Activated naive CD4-positive, alpha-beta T cell treated with anti-CD3 and anti-CD28 coated beads, Interleukin-2, amount 50 U/mL, for 24 hours (primary cell): Measurements from ENCODE around the gene RHOBTB3.

Experiments used
- H3K27ac Mint-ChIP-seq: one replicate; pipeline ENCODE4 v1.8.0; 2021; ENCODE audit warnings: mild to moderate bottlenecking, mixed read lengths
- H3K27me3 Mint-ChIP-seq: one replicate; pipeline ENCODE4 v1.8.0; 2021; ENCODE audit warnings: mixed read lengths
- H3K36me3 Mint-ChIP-seq: one replicate; pipeline ENCODE4 v1.8.0; 2021; ENCODE audit warnings: mixed read lengths
- H3K4me1 Mint-ChIP-seq: one replicate; pipeline ENCODE4 v1.8.0; 2021; ENCODE audit warnings: mixed read lengths
- H3K4me3 Mint-ChIP-seq: one replicate; pipeline ENCODE4 v1.8.0; 2021; ENCODE audit warnings: mild to moderate bottlenecking, mixed read lengths
- H3K9me3 Mint-ChIP-seq: one replicate; pipeline ENCODE4 v1.8.0; 2021; ENCODE audit warnings: mixed read lengths

Gene RHOBTB3

GRCh38 chr5:95770830-95771708 is 39.9 kb downstream of the RHOBTB3 start:
- no peaks in the 10 kb centered on the region for H3K27me3 Mint-ChIP-seq
- H3K4me3 Mint-ChIP-seq: no peak overlapping the region
- H3K4me1 Mint-ChIP-seq: no peaks in the 10 kb centered on the region
- H3K36me3 Mint-ChIP-seq: peaks cover 3% of the 10 kb centered on the region
- H3K27ac Mint-ChIP-seq: no peak overlapping the region
- H3K9me3 Mint-ChIP-seq: no peaks in the 10 kb centered on the region

DNA sequence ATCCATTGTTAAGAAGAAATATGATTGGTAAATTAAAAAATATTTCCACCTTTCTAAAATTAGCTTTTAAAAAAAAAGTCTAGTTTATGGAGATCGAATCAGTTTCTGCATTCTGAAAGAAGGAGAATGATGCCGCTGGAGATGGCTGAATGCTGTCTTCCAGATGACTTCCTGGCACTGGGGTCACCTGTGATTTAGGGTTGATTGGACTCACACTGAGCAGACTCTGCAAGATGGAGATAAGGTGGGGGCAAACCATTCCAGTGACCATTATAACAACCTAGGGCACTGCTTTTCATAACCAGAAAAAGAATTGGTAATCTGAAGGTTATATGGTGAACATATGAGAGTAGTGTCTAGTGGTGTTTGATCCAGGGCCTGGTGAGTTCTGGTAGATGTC is 40.8 kb downstream of the RHOBTB3 start:
- Mint-ChIP-seq H3K27ac (no peak overlapping the region), H3K4me3 (no peak overlapping the region), H3K9me3 (no peaks in the 10 kb centered on the region), H3K27me3 (no peaks in the 10 kb centered on the region), H3K4me1 (no peaks in the 10 kb centered on the region), H3K36me3 (peaks cover 3% of the 10 kb centered on the region)

DNA sequence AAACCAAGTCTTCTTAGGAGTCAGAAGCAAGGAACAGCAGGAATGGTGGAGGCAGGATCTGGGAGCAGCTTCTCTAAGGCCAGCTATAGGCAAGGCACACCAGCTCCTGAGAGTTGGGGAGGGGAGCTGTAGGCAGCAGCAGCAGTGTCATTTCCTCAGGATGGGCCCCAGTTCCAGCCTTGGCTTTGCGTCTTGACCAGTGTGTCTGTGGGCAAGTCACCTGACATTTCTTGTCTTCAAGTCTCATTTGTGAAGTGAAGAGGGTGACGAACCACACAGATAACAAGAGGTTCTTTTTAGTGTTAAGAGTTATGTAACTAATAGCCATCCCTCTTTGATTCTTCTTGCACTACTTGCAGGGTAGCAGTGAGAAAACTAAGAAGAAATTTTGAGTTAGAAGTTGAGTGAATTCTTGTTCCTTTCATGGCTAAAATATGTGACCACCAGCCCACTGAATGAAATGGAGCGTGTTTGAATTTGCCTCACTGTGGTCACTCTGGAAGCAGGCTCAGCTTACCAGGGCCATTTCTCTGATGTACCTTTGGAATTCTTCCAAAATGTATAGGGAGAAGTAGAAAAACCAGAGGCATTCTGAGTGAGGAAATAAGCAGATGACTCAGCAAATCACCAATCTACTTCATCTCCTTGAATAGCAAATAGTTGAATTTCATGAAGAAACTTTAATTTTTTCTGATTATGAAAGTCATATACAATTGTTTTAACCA is 42.4 kb downstream of the RHOBTB3 start:
- no peak overlapping the region for H3K27ac Mint-ChIP-seq
- H3K27me3 Mint-ChIP-seq: no peaks in the 10 kb centered on the region
- no peak overlapping the region for H3K4me3 Mint-ChIP-seq
- H3K9me3 Mint-ChIP-seq: no peaks in the 10 kb centered on the region
- H3K4me1 Mint-ChIP-seq: no peaks in the 10 kb centered on the region
- H3K36me3 Mint-ChIP-seq: peaks cover 3% of the 10 kb centered on the region

DNA sequence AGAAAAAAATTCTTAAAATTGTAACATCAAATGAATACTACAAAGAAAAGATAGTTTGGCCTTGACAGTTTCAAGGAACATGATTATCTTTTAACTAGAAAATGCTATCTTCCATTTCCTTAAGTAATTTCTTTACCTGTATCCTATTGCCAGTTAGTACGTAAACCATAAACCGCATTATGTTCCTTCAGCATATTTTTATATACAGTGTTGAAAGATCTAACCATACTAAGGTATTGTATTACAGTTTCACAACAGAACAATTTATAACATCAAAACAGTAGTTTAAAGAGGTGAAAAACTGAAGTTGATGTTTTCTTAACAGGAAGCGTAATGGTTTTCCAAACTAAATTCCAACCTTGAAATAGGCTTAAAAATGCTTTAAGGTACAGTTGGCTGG is 46.3 kb downstream of the RHOBTB3 start:
- Mint-ChIP-seq H3K4me1 (peaks cover 8% of the 10 kb centered on the region), H3K4me3 (no peak overlapping the region), H3K9me3 (no peaks in the 10 kb centered on the region), H3K27ac (no peak overlapping the region), H3K36me3 (no peaks in the 10 kb centered on the region), H3K27me3 (no peaks in the 10 kb centered on the region)

DNA sequence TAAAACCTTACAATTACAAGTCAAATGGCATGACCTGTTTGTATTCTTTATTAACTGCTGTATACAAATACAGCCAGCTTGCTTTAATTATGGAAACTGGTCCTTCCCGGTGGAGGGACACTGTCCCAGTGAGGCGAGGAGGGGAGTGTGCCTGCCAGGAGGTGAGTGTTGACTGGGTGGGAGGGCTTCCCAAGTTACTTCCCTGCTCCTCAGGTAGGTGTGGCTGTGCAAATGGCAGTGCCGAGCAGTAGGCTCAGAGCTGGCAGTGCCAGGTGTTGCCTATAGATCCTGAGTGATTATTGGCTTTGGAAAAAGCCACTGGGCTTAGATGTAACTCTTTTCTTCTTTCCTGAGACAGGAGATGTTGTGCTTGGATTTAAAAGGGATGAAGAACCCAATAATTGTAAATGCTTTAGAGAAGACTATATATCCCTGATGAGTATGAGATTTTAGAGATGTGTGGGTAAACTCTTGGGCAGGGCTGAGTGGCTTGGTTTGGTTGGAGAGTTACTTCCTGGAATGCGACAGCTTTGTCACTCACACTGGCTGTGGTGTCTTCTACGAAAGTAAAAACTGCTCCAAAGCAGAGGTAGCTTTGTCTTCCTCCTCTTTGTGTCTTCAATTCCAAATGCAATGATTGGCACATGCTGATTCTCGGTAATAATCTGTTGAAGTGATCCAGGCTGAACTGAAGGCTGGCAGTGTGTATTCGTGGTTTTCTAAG is 47.7 kb downstream of the RHOBTB3 start:
- Mint-ChIP-seq H3K9me3 (no peaks in the 10 kb centered on the region), H3K4me1 (peaks cover 8% of the 10 kb centered on the region), H3K27me3 (no peaks in the 10 kb centered on the region), H3K27ac (no peak overlapping the region), H3K36me3 (no peaks in the 10 kb centered on the region), H3K4me3 (no peak overlapping the region)

GRCh38 chr5:95779611-95780010 is 48.5 kb downstream of the RHOBTB3 start:
- Mint-ChIP-seq H3K27ac (no peak overlapping the region), H3K27me3 (no peaks in the 10 kb centered on the region), H3K9me3 (no peaks in the 10 kb centered on the region), H3K4me3 (no peak overlapping the region), H3K36me3 (no peaks in the 10 kb centered on the region), H3K4me1 (peaks cover 8% of the 10 kb centered on the region)

DNA sequence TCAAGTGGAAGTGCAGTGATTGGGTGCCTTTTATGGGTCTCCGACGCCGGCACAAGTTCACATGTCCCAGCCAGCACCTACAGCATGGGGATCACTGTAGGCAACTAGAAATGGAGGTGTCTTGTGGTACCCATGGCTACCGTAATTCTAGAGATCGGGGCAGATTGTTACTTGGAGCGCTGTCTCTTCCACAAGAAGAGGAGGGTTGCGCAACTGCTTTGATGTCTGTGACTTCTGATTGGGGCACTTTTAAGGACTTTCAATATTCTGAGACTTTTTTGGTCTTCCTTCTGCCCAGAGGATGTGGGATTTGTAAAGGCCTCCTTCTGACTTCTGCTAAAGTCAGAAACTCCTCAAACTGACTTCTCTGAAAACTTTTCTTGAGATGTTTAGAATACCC is 49.5 kb downstream of the RHOBTB3 start:
- Mint-ChIP-seq H3K4me1 (peaks cover 8% of the 10 kb centered on the region), H3K4me3 (no peak overlapping the region), H3K27ac (peak overlapping the region; percentile 17), H3K9me3 (no peaks in the 10 kb centered on the region), H3K27me3 (no peaks in the 10 kb centered on the region), H3K36me3 (no peaks in the 10 kb centered on the region)

- no peaks in the 10 kb centered on the region for H3K36me3 Mint-ChIP-seq
- H3K4me1 Mint-ChIP-seq: peaks cover 8% of the 10 kb centered on the region
- H3K4me3 Mint-ChIP-seq: peak overlapping the region; percentile 75
- no peaks in the 10 kb centered on the region for H3K9me3 Mint-ChIP-seq
- peak overlapping the region; percentile 13 for H3K27ac Mint-ChIP-seq
- H3K27me3 Mint-ChIP-seq: no peaks in the 10 kb centered on the region
Measured at GRCh38 chr5:95781101-95781583, 50.0 kb downstream of the RHOBTB3 start.

DNA sequence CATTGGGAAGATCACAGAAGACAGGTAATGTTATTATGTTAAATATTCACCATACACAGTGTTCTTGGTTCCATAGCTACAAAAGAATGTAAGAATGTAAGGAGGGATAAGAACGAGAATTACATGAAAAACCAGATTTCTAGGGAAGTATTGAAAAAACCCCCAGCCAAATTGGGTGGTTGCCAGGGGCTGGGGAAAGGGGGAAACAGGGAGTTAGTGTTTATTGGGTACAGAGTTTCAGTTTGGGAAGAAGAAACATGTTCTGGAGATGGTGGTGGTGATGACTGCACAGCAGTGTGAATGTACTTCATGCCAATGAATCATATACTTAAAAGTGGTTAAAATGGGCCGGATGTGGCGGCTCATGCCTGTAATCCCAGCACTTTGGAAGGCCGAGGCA is 51.0 kb downstream of the RHOBTB3 start:
- H3K36me3 Mint-ChIP-seq: no peaks in the 10 kb centered on the region

DNA sequence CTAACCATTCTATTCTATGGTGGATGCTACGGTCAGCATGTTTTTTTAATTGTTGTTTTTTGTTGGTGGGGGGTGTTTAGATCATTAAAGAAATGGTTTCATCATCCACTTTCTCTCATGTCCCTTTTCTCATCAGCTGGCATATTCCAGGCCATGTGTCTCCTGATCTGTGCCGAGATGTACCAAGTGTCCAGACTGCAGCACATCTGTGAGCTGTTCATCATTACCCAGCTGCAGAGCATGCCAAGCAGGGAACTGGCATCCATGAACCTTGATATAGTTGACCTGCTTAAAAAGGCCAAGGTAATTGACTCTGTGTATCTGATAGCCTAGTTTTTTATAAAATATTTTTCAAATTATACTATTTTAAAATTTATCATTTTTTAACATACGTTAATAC is 52.5 kb downstream of the RHOBTB3 start:
- H3K4me3 Mint-ChIP-seq: no peak overlapping the region
- H3K9me3 Mint-ChIP-seq: no peaks in the 10 kb centered on the region
- no peaks in the 10 kb centered on the region for H3K36me3 Mint-ChIP-seq
- H3K27me3 Mint-ChIP-seq: no peaks in the 10 kb centered on the region
- H3K4me1 Mint-ChIP-seq: peaks cover 8% of the 10 kb centered on the region
- no peak overlapping the region for H3K27ac Mint-ChIP-seq

More for the DNA sequence above, 51.0 kb downstream of the RHOBTB3 start:
- no peaks in the 10 kb centered on the region for H3K27me3 Mint-ChIP-seq
- peaks cover 8% of the 10 kb centered on the region for H3K4me1 Mint-ChIP-seq
- H3K9me3 Mint-ChIP-seq: no peaks in the 10 kb centered on the region
- no peak overlapping the region for H3K27ac Mint-ChIP-seq
- no peak overlapping the region for H3K4me3 Mint-ChIP-seq

GRCh38 chr5:95784514-95785302 is 53.6 kb downstream of the RHOBTB3 start:
- Mint-ChIP-seq H3K27ac (no peak overlapping the region), H3K36me3 (no peaks in the 10 kb centered on the region), H3K9me3 (no peaks in the 10 kb centered on the region), H3K27me3 (no peaks in the 10 kb centered on the region), H3K4me1 (peaks cover 11% of the 10 kb centered on the region), H3K4me3 (no peak overlapping the region)

GRCh38 chr5:95786821-95787418 is 55.8 kb downstream of the RHOBTB3 start:
- peaks cover 3% of the 10 kb centered on the region for H3K4me1 Mint-ChIP-seq
- H3K9me3 Mint-ChIP-seq: no peaks in the 10 kb centered on the region
- H3K27ac Mint-ChIP-seq: no peak overlapping the region
- H3K36me3 Mint-ChIP-seq: no peaks in the 10 kb centered on the region
- no peak overlapping the region for H3K4me3 Mint-ChIP-seq
- H3K27me3 Mint-ChIP-seq: no peaks in the 10 kb centered on the region

DNA sequence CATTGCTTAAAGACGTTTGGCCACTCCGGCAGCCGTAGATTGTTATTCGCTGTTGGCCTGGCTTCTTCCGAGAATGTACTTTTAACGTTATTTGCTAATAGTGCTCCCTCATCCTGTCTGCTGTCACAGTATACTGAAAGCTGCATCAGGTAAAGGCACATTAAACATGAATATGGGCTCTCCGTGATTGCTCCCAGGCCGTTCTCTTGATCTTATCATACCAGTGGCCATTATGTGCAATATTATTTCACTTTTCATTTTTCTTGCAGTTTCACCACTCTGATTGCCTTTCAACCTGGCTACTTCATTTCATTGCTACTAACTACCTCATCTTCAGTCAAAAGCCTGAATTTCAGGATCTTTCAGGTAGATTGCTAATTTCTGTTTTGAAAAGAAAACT is 57.4 kb downstream of the RHOBTB3 start:
- no peaks in the 10 kb centered on the region for H3K27me3 Mint-ChIP-seq
- H3K4me3 Mint-ChIP-seq: no peak overlapping the region
- no peak overlapping the region for H3K27ac Mint-ChIP-seq
- H3K36me3 Mint-ChIP-seq: no peaks in the 10 kb centered on the region
- peaks cover 3% of the 10 kb centered on the region for H3K4me1 Mint-ChIP-seq
- H3K9me3 Mint-ChIP-seq: no peaks in the 10 kb centered on the region

GRCh38 chr5:95791751-95792150 is 60.6 kb downstream of the RHOBTB3 start:
- Mint-ChIP-seq H3K36me3 (no peaks in the 10 kb centered on the region), H3K9me3 (no peaks in the 10 kb centered on the region), H3K27ac (no peak overlapping the region)

GRCh38 chr5:95794070-95794516 is 63.0 kb downstream of the RHOBTB3 start:
- peaks cover 3% of the 10 kb centered on the region for H3K4me1 Mint-ChIP-seq
- no peak overlapping the region for H3K4me3 Mint-ChIP-seq
- H3K27me3 Mint-ChIP-seq: no peaks in the 10 kb centered on the region
- H3K36me3 Mint-ChIP-seq: no peaks in the 10 kb centered on the region
- no peak overlapping the region for H3K27ac Mint-ChIP-seq
- no peaks in the 10 kb centered on the region for H3K9me3 Mint-ChIP-seq

More at GRCh38 chr5:95791751-95792150, 60.6 kb downstream of the RHOBTB3 start:
- Mint-ChIP-seq H3K4me3 (no peak overlapping the region), H3K27me3 (no peaks in the 10 kb centered on the region), H3K4me1 (peaks cover 3% of the 10 kb centered on the region)
